HG03159 (cell line): ENCODE measurements around the gene WNT5B.

Experiments
- ATAC-seq: cut with Tn5 transposase; IDR thresholded peaks from one replicate; pipeline ENCODE4 v1.9.1; 2021; ENCODE audit warnings: mild to moderate bottlenecking, moderate library complexity; ENCODE audit not compliant: unreplicated experiment

WNT5B gene

DNA sequence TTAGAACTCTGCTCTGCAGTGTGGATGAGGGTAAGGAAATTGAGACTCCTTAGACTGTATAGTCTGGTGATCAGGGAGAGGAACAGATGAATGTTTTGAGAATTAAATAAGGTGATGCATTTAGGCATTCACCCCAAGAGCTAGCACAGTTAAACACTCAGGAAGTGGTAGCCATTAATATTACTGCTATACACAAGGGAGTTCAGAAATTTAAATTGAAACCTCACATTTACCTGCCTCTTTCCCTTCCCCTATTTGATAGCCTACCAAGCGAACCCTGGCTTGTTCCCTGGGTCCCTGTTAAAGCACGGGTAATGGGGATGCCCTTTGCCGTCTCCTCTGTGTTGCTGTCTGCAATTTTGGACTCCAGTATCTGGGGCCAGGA is 18.2 kb downstream of the WNT5B start:
- no peak for ATAC-seq

GRCh38 chr12:1650260-1650977 is 21.4 kb downstream of the WNT5B start:
- ATAC-seq, result no peak

GRCh38 chr12:1650978-1651361 is 21.9 kb downstream of the WNT5B start:
- no peak for ATAC-seq

GRCh38 chr12:1651946-1652345 is 22.9 kb downstream of the WNT5B start:
- ATAC-seq, result no peak

DNA sequence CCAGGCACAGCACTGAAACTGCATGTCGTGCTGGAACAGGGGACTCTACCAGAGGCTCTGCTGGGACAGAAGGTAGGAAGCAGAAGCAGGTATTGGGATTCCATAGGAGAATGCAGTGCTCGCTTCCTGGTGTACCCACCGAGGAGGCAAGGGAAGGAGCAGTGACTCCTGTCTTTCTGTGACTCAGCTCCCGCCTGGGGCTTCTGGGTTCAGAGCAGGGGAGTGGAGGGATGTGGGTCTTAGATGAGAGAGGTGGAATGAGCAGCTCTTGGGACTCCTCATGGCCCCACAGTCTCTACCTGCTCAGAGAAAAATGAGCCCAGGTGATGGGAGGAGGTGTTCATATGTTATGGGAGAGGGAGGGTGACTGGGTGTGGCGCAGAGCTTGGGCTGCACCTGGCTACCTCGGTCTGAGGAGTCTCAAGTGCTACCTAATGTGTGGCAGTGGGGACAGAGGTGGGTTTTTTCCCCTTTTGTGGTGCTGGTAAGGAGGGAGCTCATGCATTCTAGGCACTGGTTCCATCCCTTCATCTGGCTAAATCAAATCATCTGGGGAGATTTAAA is 26.3 kb downstream of the WNT5B start:
- no peak for ATAC-seq

GRCh38 chr12:1656902-1657301 is 27.9 kb downstream of the WNT5B start:
- no peak for ATAC-seq

DNA sequence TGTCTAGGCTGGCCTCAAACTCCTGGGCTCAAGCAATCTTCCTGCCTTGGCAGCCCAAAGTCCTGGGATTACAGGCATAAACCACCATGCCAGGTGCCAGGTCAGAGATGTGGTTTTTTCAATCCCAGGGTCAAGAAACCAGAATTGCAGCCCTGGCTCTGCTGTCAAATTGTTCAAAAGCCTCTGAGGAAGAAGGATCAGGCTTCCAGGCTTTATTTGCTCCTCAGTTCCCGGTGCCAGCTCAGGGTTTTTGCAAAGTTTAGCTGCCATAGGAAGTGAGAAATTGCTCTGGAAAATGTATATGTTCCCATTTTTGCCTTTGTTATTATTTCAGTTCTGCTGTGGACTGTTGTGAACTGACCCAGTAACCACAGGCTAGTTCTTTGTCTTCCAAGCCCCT is 28.7 kb downstream of the WNT5B start:
- no peak for ATAC-seq

GRCh38 chr12:1660304-1661187 is 31.5 kb downstream of the WNT5B start:
- ATAC-seq, result no peak

DNA sequence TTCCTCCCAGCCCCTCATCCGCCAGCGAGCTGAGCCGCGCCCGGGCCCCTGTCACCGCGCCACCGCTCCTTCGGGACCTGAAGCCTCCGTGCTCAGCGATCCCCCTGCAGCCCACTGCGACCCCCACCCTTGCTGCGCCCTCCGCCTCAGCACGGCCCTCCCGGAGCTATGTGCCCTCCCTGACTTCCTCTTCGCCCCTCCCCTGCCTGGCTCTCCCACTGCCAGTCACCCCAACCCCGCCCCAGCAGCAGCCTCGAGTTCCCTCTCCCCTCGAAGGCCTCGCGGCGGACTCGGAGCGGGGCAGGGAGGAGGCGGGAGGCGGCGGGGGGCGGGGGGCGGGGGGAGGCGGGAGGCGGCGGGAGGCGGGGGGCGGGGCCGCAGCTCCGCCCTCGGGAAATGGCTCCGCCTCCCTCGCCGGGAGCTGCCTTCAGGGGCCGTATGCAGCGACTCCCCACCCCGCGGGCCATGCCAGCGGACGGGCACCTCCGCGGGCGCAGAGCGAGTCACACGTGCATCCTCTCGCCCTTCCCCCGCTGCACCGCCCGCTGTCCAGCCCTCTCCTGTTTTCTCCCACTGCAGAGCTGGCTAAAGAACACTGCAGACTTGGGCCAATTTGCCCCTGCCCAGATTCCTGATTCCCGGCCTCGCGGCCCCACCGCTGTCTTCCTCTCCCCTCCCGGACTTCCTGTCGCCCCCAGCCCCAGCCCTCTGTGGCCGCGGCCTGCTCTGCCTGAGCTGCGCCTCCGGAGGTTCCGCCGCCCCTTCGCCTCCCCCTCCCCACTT is 32.7 kb downstream of the WNT5B start:
- ATAC-seq, result peak; percentile 71

- no peak for ATAC-seq
These were observed 33.9 kb downstream of the WNT5B start for GRCh38 chr12:1662761-1663439.

DNA sequence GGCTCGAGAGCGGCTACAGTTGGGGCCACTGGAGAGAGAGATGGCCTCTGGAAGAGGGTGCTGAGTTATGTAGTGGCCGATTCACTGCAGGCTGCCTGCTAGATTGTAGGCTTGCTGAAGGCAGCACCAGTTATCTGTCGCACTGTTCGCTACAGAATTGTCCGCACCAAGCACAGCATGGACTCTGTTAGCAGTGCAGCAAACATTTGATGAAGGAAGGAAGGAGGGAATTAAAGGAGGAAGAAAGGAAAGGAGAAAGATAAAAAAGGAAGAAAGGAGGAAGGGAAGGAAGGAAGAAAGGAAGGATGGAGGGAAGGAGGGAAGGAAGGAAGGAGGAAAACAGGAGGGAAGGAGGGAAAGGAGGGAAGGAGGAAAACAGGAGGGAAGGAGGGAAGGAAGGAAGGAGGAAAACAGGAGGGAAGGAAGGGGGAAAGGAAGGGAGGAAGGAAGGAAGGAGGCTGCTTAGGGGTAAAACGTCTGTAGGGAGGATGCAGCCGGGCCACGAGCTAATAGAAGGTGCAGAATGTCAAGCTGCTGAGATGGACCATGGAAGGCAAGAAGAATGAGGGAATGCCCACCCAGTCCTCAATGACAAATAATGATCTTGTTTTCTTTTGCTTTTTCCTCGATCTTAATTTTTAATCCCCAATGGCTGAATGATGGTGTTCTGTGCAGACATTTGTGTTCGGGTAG is 34.6 kb downstream of the WNT5B start:
- ATAC-seq, result no peak

DNA sequence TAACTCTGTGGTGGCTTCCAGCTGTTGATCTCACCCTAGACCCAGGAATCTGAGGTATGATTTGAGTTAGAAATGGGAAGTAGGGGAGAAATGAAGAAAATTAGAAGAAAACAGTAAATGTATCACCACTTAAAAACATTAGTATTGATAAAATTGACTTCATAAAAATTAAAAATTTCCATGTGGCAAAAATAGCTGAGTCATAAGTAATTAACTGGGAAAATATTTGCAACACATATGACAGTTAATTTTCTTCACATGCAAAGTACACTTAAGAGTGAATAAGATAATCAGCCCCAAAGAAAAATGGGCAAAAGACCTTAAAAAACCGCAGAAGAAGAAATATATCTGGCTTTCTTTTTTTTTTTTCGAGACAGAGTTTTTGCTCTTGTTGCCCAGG is 36.3 kb downstream of the WNT5B start:
- no peak for ATAC-seq

DNA sequence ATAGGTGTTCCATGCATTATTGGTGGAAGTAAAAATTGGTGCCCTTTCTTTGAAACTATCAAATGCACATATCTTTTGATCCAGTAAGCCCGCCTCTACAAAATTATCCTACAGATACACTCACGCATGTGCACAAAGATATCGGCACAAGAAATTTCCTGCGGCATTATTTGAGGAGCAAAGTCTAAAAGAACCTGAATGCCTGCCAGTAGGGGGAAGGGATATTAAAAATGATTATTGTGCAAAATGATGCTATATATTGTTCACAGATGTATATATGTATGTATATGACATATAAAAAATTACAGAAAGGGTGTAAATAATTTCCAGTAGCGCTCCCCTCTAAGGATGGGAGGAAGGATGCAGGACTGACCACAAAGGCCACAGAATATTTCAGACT is 37.2 kb downstream of the WNT5B start:
- no peak for ATAC-seq

DNA sequence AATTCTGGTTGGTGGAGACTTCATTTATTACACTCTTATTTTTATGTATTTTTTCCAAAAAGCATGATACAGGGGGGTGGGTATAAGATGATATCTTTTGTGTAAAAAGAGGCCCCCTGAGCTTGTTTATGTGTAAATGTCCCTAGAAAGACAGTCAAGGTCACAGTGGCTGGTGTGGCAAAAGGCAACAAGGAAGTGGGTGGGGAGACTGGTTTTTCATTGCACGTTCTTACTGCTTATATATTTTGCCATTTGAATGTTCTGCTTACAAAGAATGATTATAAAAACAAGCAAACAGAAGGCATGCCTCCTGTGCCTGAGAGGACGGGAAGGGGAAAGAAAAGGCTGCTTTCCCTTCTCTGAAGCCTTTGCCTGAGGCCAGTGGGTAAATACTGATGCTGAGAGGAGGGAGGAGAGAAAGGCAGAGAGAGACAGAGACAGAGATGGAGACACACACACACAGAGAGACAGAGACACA is 37.7 kb downstream of the WNT5B start:
- ATAC-seq, result no peak

GRCh38 chr12:1668833-1669543 is 40.0 kb downstream of the WNT5B start:
- ATAC-seq, result no peak

GRCh38 chr12:1670358-1671268 is 41.6 kb downstream of the WNT5B start:
- no peak for ATAC-seq

- ATAC-seq, result no peak
These were observed 47.0 kb downstream of the WNT5B start for GRCh38 chr12:1676043-1676442.

GRCh38 chr12:1680804-1681492 is 51.9 kb downstream of the WNT5B start:
- ATAC-seq, result no peak
